OCI-LY1 (cell line): ENCODE data around the gene CFAP97.
"Not testable (repeated sequence)": the region's sequence is repeated elsewhere in the genome, so short reads cannot be mapped to it uniquely, and the experiment has no call there.

Source experiments
- H2AFZ ChIP-seq: fragments of 200-600 bp; sonication (generic), shearing (Covaris generic); 2 replicates; pipeline ENCODE4 v1.6.0; 2014; ENCODE audit warnings: antibody characterized with exemption, mild to moderate bottlenecking, low read length
- H3F3A ChIP-seq: fragments of 200-600 bp; sonication (generic), shearing (Covaris generic); 2 replicates; pipeline ENCODE4 v1.6.0; 2014; ENCODE audit warnings: mild to moderate bottlenecking, antibody characterized with exemption, low read length, moderate library complexity; ENCODE audit not compliant: insufficient read depth
- H3K27ac ChIP-seq: fragments of 200-600 bp; sonication (generic); 2 replicates; pipeline ENCODE4 v1.5.1; 2014; ENCODE audit warnings: low read length, mixed run types, mild to moderate bottlenecking, low read depth; ENCODE audit not compliant: poor library complexity, severe bottlenecking
- H3K27me3 ChIP-seq: fragments of 200-600 bp; sonication (generic); 2 replicates; pipeline ENCODE4 v1.6.0; 2014; ENCODE audit warnings: antibody characterized with exemption, mild to moderate bottlenecking, low read length, moderate library complexity; ENCODE audit not compliant: insufficient read depth
- H3K36me3 ChIP-seq: fragments of 200-600 bp; sonication (generic); 2 replicates; pipeline ENCODE4 v1.6.1; 2014; ENCODE audit warnings: mild to moderate bottlenecking, antibody characterized with exemption, low read length, moderate library complexity, mixed read lengths; ENCODE audit not compliant: insufficient read depth
- H3K4me1 ChIP-seq: fragments of 200-600 bp; sonication (generic); 2 replicates; pipeline ENCODE4 v1.5.1; 2014; ENCODE audit warnings: mild to moderate bottlenecking, low read length, moderate library complexity; ENCODE audit not compliant: insufficient read depth, severe bottlenecking
- H3K4me2 ChIP-seq: fragments of 200-600 bp; sonication (generic), shearing (Covaris generic); 2 replicates; pipeline ENCODE4 v1.6.1; 2014; ENCODE audit warnings: low read length
- H3K4me3 ChIP-seq: fragments of 200-600 bp; sonication (generic); 2 replicates; pipeline ENCODE4 v1.5.1; 2014; ENCODE audit warnings: low read length, low read depth, mild to moderate bottlenecking, mixed read lengths; ENCODE audit not compliant: poor library complexity, severe bottlenecking
- H3K79me2 ChIP-seq: fragments of 200-600 bp; shearing (Covaris generic); 2 replicates; pipeline ENCODE4 v1.6.1; 2016; ENCODE audit warnings: mixed run types, low read length, mixed read lengths; ENCODE audit not compliant: insufficient read depth
- H3K9ac ChIP-seq: fragments of 200-600 bp; sonication (generic), shearing (Covaris generic); 2 replicates; pipeline ENCODE4 v1.6.1; 2014; ENCODE audit warnings: mild to moderate bottlenecking, low read length, mixed read lengths
- H3K9me2 ChIP-seq: fragments of 200-600 bp; sonication (generic), shearing (Covaris generic); 2 replicates; pipeline ENCODE4 v1.6.1; 2014; ENCODE audit warnings: low read depth, mild to moderate bottlenecking, low read length, mixed read lengths
- H3K9me3 ChIP-seq: fragments of 200-600 bp; shearing (Covaris generic); 2 replicates; pipeline ENCODE4 v1.6.1; 2014; ENCODE audit warnings: low read length, mixed read lengths
- H4K20me1 ChIP-seq: fragments of 200-600 bp; sonication (generic), shearing (Covaris generic); 2 replicates; pipeline ENCODE4 v1.6.0; 2016; ENCODE audit warnings: mild to moderate bottlenecking, low read length; ENCODE audit not compliant: insufficient read depth
- EZH2 ChIP-seq: fragments of 200-600 bp; sonication (generic), shearing (Covaris generic); IDR thresholded peaks from 2 replicates; pipeline ENCODE4 v1.8.0; 2017; ENCODE audit warnings: borderline replicate concordance, mixed run types, mild to moderate bottlenecking, antibody characterized with exemption, low read length, moderate library complexity, mixed read lengths
- TF ChIP-seq, protein P1 (sequence below): fragments of 200-600 bp; sonication (generic), shearing (Covaris generic); IDR thresholded peaks from 2 replicates; pipeline ENCODE4 v1.5.1; 2017; ENCODE audit warnings: mild to moderate bottlenecking, antibody characterized with exemption, low read length, moderate library complexity, mixed read lengths

CFAP97 gene

GRCh38 chr4:185243879-185244278 lies 40.1 kb upstream of the CFAP97 start:
- no peak overlapping the region for H3K9ac ChIP-seq
- peaks cover 45% of the 10 kb centered on the region for H3K79me2 ChIP-seq
- H3K27ac ChIP-seq: no peak overlapping the region
- TF ChIP-seq, protein P1, sequence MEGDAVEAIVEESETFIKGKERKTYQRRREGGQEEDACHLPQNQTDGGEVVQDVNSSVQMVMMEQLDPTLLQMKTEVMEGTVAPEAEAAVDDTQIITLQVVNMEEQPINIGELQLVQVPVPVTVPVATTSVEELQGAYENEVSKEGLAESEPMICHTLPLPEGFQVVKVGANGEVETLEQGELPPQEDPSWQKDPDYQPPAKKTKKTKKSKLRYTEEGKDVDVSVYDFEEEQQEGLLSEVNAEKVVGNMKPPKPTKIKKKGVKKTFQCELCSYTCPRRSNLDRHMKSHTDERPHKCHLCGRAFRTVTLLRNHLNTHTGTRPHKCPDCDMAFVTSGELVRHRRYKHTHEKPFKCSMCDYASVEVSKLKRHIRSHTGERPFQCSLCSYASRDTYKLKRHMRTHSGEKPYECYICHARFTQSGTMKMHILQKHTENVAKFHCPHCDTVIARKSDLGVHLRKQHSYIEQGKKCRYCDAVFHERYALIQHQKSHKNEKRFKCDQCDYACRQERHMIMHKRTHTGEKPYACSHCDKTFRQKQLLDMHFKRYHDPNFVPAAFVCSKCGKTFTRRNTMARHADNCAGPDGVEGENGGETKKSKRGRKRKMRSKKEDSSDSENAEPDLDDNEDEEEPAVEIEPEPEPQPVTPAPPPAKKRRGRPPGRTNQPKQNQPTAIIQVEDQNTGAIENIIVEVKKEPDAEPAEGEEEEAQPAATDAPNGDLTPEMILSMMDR: no peak
- TF ChIP-seq EZH2: no peak
- H3K36me3 ChIP-seq: peaks cover 19% of the 10 kb centered on the region
- H3F3A ChIP-seq: no peaks in the 10 kb centered on the region
- no peaks in the 10 kb centered on the region for H3K9me2 ChIP-seq
- no peaks in the 10 kb centered on the region for H3K27me3 ChIP-seq
- no peak overlapping the region for H3K4me2 ChIP-seq
- H2AFZ ChIP-seq: no peak overlapping the region
- no peaks in the 10 kb centered on the region for H4K20me1 ChIP-seq
- peaks cover 54% of the 10 kb centered on the region for H3K4me1 ChIP-seq
- peaks cover 5% of the 10 kb centered on the region; the same call in 1 of the 2 replicates for H3K9me3 ChIP-seq
- H3K4me3 ChIP-seq: no peak overlapping the region

GRCh38 chr4:185242749-185243533 lies 39.1 kb upstream of the CFAP97 start:
- Histone ChIP-seq H4K20me1 (no peaks in the 10 kb centered on the region), H3K9me3 (peaks cover 12% of the 10 kb centered on the region), H3K4me3 (no peak overlapping the region), H3K27me3 (no peaks in the 10 kb centered on the region), H3K9ac (no peak overlapping the region), H3K4me1 (peaks cover 45% of the 10 kb centered on the region), H3F3A (no peaks in the 10 kb centered on the region), H3K36me3 (peaks cover 23% of the 10 kb centered on the region), H2AFZ (no peak overlapping the region), H3K79me2 (peaks cover 53% of the 10 kb centered on the region), H3K9me2 (no peaks in the 10 kb centered on the region), H3K27ac (peak overlapping the region; percentile 27), H3K4me2 (no peak overlapping the region)
- TF ChIP-seq EZH2: no peak
- TF ChIP-seq, protein P1: no peak

GRCh38 chr4:185240486-185240885 lies 36.7 kb upstream of the CFAP97 start:
- H3K36me3 ChIP-seq: peaks cover 28% of the 10 kb centered on the region
- not testable (repeated sequence) for H3K27me3 ChIP-seq, H3K4me3 ChIP-seq, H3K9me2 ChIP-seq, H3F3A ChIP-seq, H3K27ac ChIP-seq, H4K20me1 ChIP-seq, H3K9ac ChIP-seq, H2AFZ ChIP-seq, H3K4me2 ChIP-seq
- H3K79me2 ChIP-seq: peaks cover 49% of the 10 kb centered on the region
- H3K4me1 ChIP-seq: peaks cover 20% of the 10 kb centered on the region
- H3K9me3 ChIP-seq: peaks cover 12% of the 10 kb centered on the region

DNA sequence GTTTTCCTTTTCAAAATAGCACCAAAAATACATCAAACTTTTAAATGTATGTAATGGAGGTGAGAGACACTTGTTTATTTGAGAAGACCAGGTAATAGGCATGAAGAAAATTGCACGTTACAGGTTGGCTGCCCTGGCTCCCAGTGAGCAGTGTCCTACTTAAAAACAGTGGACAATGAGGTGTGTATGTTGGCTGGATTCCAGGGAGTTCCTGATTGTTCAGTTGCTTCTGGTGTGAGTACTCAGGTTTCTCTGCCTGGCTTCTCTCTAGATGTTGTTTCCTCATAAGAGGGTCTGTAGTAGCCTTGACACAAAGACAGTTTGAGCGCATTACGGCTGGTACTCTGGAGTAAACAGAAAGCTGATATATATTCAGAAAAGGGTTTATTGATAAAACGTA lies 35.0 kb upstream of the CFAP97 start:
- Histone ChIP-seq H3K27ac (no peak overlapping the region), H3K27me3 (no peaks in the 10 kb centered on the region), H3K4me2 (no peak overlapping the region), H3K4me1 (peaks cover 3% of the 10 kb centered on the region), H4K20me1 (no peaks in the 10 kb centered on the region), H3K9ac (no peak overlapping the region), H2AFZ (no peak overlapping the region), H3K4me3 (no peak overlapping the region), H3K9me3 (peaks cover 12% of the 10 kb centered on the region), H3K9me2 (no peaks in the 10 kb centered on the region), H3K36me3 (peaks cover 37% of the 10 kb centered on the region), H3K79me2 (peaks cover 43% of the 10 kb centered on the region), H3F3A (no peaks in the 10 kb centered on the region)
- TF ChIP-seq, protein P1: no peak
- TF ChIP-seq EZH2: no peak
